Measurements from ENCODE around the gene SLIT3. TPM values are rescaled to one million over a fixed set of nuclear protein-coding genes. Genes with fewer than 3 reads are reported as not detected.

The SLIT3 gene
- total RNA-seq, 1 experiment from 2014 or later, result 0.92 TPM

- H2AK5ac ChIP-seq (ENCODE audit: insufficient read length, low read length), result no peak overlapping the region
- no peak overlapping the region for H2BK120ac ChIP-seq (ENCODE audit: low read depth, low read length, poor library complexity, severe bottlenecking)
- DNase-seq, result no peak
- no peak overlapping the region for H3K4me2 ChIP-seq (ENCODE audit: insufficient read depth, insufficient read length, low read length)
- no peak overlapping the region for H2BK15ac ChIP-seq (ENCODE audit: low read depth, low read length)
- H3K27me3 Mint-ChIP-seq (ENCODE audit: low read depth), result peaks cover 2% of the 10 kb centered on the region; the same call in 1 of the 2 replicates
- H3K9me3 Mint-ChIP-seq, result no peaks in the 10 kb centered on the region; a peak in 1 of 5 replicates
- H3K36me3 Mint-ChIP-seq (ENCODE audit: insufficient read depth in 1 of 3, low read depth in 3 of 3), result no peaks in the 10 kb centered on the region
- no peaks in the 10 kb centered on the region for H4K20me1 ChIP-seq (ENCODE audit: control insufficient read depth, insufficient read depth, insufficient read length)
- H2BK20ac ChIP-seq (ENCODE audit: low read depth, low read length, poor library complexity, severe bottlenecking), result no peak overlapping the region
- no peaks in the 10 kb centered on the region for H3K79me2 ChIP-seq (ENCODE audit: insufficient read depth, low read length)
- no peak overlapping the region for H2AFZ ChIP-seq (ENCODE audit: low read length)
- H3K18ac ChIP-seq (ENCODE audit: insufficient read length, low read depth, low read length), result no peak overlapping the region
- H3K56ac ChIP-seq (ENCODE audit: insufficient read length, low read depth, low read length), result no peak overlapping the region
- no peak for TF ChIP-seq CTCF (conservative IDR thresholded peaks at IDR 0.05)
- H3K79me1 ChIP-seq (ENCODE audit: insufficient read depth, low read depth, low read length, poor library complexity, severe bottlenecking), result no peaks in the 10 kb centered on the region
- no peaks in the 10 kb centered on the region for H3K27me3 ChIP-seq (ENCODE audit: insufficient read depth, low read length)
- H3K27ac ChIP-seq (ENCODE audit: insufficient read length, low read depth, low read length), result no peak overlapping the region
- no peak overlapping the region for H3K9ac ChIP-seq (ENCODE audit: extremely low read depth, insufficient read length, low read length)
- no peak overlapping the region for H3K14ac ChIP-seq (ENCODE audit: insufficient read depth, low read length)
- H4K5ac ChIP-seq (ENCODE audit: insufficient read length, low read depth, low read length), result no peak overlapping the region
- peaks cover 5% of the 10 kb centered on the region; the same call in 1 of the 2 replicates for H3K4me1 ChIP-seq (ENCODE audit: insufficient read depth, low read length)
- no peak overlapping the region for H3K23ac ChIP-seq (ENCODE audit: insufficient read length, low read depth, low read length)
- no peak overlapping the region for H3K4ac ChIP-seq (ENCODE audit: low read depth, low read length)
- H2BK12ac ChIP-seq (ENCODE audit: insufficient read length, low read depth, low read length), result no peak overlapping the region
- H3K4me3 Mint-ChIP-seq, result no peak overlapping the region
- H4K8ac ChIP-seq (replicated peaks; ENCODE audit: insufficient read length, low read depth, low read length), result no peak overlapping the region
- no peaks in the 10 kb centered on the region for H3K9me3 ChIP-seq (ENCODE audit: control insufficient read depth, low read depth, low read length)
- H3K4me1 Mint-ChIP-seq, result peaks cover 22 to 23% of the 10 kb centered on the region in 2 experiments
- WGBS (ENCODE audit: extremely low coverage, insufficient read length, low lambda C conversion rate), result no CpG with 5 or more reads among the region's 1 CpG
- no peaks in the 10 kb centered on the region for H3K23me2 ChIP-seq (ENCODE audit: insufficient read length, low read depth, low read length, poor library complexity, severe bottlenecking)
- no peak overlapping the region for H3K27ac Mint-ChIP-seq
- H2BK5ac ChIP-seq (ENCODE audit: insufficient read length, low read length), result no peak overlapping the region
- H3T11ph ChIP-seq (ENCODE audit: low read length), result no peak overlapping the region
- H4K91ac ChIP-seq (ENCODE audit: insufficient read length, low read depth, low read length), result no peak overlapping the region
These were observed 126.0 kb downstream of the SLIT3 start for GRCh38 chr5:169174923-169175322.
